ENCODE data around the gene EIF3B.
"Not testable (repeated sequence)": the region's sequence is repeated elsewhere in the genome, so short reads cannot be mapped to it uniquely, and the experiment has no call there.

Gene EIF3B

DNA sequence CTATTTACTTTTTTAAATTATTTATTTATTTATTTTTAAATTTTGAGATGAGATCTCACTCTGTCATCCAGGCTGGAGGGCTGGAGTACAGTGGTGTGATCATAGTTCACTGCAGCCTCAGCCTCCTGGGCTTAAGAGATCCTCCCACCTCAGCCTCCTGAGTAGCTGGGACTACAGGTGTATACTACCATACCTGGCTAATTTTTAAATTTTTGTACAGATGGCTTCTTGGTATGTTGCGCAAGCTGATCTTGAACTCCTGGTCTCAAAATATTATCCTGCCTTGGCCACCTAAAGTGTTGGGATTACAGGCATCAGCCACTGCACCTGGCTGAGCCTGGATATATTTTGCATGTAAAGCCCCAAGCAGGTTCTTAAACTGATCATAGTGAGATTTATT lies 56.4 kb downstream of the EIF3B start:
- H3K9me3 ChIP-seq: no peaks in the 10 kb centered on the region
- H3K27ac ChIP-seq: no peak overlapping the region
- TF ChIP-seq Cebpa-rat (IDR thresholded peaks at IDR 0.05): peak; percentile 57; the same call in 1 of the 2 replicates
- peaks cover 65% of the 10 kb centered on the region for H4K20me1 ChIP-seq
- H3K4me2 ChIP-seq: peak overlapping the region; percentile 92
- peaks cover 15% of the 10 kb centered on the region; the same call in 1 of the 2 replicates for H3K36me3 ChIP-seq
- no peak overlapping the region for H3K4me3 ChIP-seq
- peaks cover 79% of the 10 kb centered on the region for H3K4me1 ChIP-seq
- no peak overlapping the region for H3K9ac ChIP-seq
- no peaks in the 10 kb centered on the region for H3K27me3 ChIP-seq

GRCh38 chr7:2411815-2412586 lies 57.4 kb downstream of the EIF3B start:
- H3K36me3 ChIP-seq: peaks cover 24% of the 10 kb centered on the region; the same call in 1 of the 2 replicates
- H3K27ac ChIP-seq: no peak overlapping the region
- no peaks in the 10 kb centered on the region for H3K9me3 ChIP-seq
- no peak overlapping the region for H3K4me3 ChIP-seq
- 0 out of 2 replicates have a peak overlapping the region, but pooled peaks have one; percentile 40 for H3K9ac ChIP-seq
- no peaks in the 10 kb centered on the region for H3K27me3 ChIP-seq
- peaks cover 74% of the 10 kb centered on the region for H4K20me1 ChIP-seq
- TF ChIP-seq Cebpa-rat (IDR thresholded peaks at IDR 0.05): no peak
- H3K4me1 ChIP-seq: peaks cover 79% of the 10 kb centered on the region
- H3K4me2 ChIP-seq: peak overlapping the region; percentile 92

DNA sequence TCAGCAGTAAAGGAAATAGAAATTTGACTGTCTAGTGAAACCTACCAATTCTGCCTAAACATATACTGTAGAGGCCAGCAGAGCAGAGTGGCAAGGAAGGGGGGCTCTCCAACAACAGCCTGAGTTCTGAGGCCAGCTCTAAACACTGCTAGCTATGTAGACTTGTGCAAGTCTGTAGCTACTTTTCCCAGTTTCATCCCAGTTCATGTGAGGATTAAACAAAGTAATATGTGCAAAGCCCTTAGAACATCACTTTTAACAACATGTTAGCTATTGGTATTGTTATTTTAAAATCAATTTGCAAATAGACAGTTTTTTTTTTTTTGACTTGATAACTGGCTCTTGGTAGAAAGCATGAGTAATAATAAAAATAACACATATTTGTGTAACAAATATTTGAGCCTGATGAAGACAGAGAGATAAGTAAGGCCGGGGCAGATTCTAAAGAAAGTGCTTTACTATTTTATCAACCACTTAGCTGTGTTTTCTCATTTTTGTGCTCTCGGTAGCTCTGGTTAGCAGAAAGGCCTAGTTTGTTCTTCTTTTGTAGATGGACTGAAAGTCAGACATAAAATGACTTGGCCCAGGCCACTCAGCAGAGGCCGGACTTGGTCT lies 58.1 kb downstream of the EIF3B start:
- H3K36me3 ChIP-seq: peaks cover 27% of the 10 kb centered on the region
- H3K4me2 ChIP-seq: peak overlapping the region; percentile 92
- no peaks in the 10 kb centered on the region for H3K9me3 ChIP-seq
- peaks cover 78% of the 10 kb centered on the region for H3K4me1 ChIP-seq
- no peak for TF ChIP-seq Cebpa-rat (IDR thresholded peaks at IDR 0.05)
- H3K27me3 ChIP-seq: no peaks in the 10 kb centered on the region
- peaks cover 81% of the 10 kb centered on the region for H4K20me1 ChIP-seq
- 0 out of 2 replicates have a peak overlapping the region, but pooled peaks have one; percentile 40 for H3K9ac ChIP-seq
- no peak overlapping the region for H3K27ac ChIP-seq
- H3K4me3 ChIP-seq: no peak overlapping the region

DNA sequence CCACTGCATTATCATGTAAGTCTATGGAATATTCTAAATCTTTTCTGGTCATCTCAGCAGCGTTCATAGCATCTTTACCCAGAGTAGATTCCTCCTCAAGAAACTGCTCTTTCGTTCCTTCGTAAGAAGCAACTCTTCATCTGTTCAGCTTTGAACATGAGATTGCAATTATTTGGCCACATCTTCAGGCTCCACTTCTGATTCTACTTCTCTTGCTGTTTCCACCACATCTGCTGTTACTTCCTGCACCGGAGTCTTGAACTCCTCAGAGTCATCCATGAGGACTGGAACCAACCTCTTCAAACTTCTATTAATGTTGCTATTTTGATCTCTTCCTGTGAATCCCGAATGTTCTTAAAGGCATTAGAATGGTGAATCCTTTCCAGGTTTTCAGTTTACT lies 61.4 kb downstream of the EIF3B start:
- no peak overlapping the region for H3K4me3 ChIP-seq
- peaks cover 68% of the 10 kb centered on the region for H3K4me1 ChIP-seq
- peaks cover 86% of the 10 kb centered on the region for H4K20me1 ChIP-seq
- TF ChIP-seq Cebpa-rat (IDR thresholded peaks at IDR 0.05): no peak
- peaks cover 48% of the 10 kb centered on the region for H3K36me3 ChIP-seq
- peak overlapping the region; percentile 1; the same call in 1 of the 2 replicates for H3K4me2 ChIP-seq
- no peak overlapping the region for H3K9ac ChIP-seq
- H3K27me3 ChIP-seq: no peaks in the 10 kb centered on the region
- H3K9me3 ChIP-seq: no peaks in the 10 kb centered on the region
- no peak overlapping the region for H3K27ac ChIP-seq

DNA sequence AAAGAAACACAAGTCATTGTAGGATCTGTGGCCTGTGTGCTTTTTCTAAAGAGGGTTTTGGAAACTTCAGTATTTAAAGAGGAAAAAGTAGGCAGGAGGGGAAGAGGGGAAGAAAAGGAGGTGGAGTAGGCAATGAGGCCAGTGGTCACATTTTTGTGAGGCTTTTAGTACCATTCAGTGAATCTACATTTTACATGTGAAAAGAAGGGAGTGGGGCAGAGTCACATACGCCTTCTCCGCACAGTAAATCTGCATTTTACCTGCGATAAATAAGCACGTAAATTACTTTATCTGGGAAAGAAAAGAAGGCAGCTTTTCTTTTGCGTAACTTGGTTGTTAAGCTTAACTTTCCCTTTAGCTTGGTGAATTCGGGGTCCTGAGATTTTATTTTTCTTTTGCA lies 62.0 kb downstream of the EIF3B start:
- Histone ChIP-seq H3K4me2 (no peak overlapping the region), H3K36me3 (peaks cover 53% of the 10 kb centered on the region), H3K27me3 (no peaks in the 10 kb centered on the region), H3K4me1 (peaks cover 68% of the 10 kb centered on the region), H3K9ac (no peak overlapping the region), H4K20me1 (peaks cover 86% of the 10 kb centered on the region), H3K4me3 (no peak overlapping the region), H3K9me3 (no peaks in the 10 kb centered on the region), H3K27ac (no peak overlapping the region)
- TF ChIP-seq Cebpa-rat (IDR thresholded peaks at IDR 0.05): no peak

DNA sequence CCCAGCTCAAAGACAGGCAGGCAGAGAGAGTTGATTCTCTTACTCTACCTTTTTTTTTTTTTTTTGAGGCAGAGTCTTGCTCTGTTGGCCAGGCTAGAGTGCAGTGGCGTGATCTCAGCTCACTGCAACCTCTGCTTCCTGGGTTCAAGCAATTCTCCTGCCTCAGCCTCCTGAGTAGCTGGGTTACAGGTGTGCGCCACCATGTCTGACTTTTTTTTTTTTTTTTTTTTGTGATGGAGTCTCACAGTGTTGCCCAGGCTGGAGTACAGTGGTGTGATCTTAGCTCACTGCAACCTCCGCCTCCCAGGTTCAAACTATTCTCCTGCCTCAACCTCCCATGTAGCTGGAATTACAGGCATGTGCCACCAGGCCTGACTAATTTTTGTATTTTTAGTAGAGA lies 62.6 kb downstream of the EIF3B start:
- not testable (repeated sequence) for H3K27ac ChIP-seq, H3K9me3 ChIP-seq, H3K9ac ChIP-seq, H3K4me3 ChIP-seq, H3K4me2 ChIP-seq, H3K27me3 ChIP-seq
- peaks cover 58% of the 10 kb centered on the region for H3K36me3 ChIP-seq
- peaks cover 86% of the 10 kb centered on the region for H4K20me1 ChIP-seq
- peaks cover 63% of the 10 kb centered on the region for H3K4me1 ChIP-seq

DNA sequence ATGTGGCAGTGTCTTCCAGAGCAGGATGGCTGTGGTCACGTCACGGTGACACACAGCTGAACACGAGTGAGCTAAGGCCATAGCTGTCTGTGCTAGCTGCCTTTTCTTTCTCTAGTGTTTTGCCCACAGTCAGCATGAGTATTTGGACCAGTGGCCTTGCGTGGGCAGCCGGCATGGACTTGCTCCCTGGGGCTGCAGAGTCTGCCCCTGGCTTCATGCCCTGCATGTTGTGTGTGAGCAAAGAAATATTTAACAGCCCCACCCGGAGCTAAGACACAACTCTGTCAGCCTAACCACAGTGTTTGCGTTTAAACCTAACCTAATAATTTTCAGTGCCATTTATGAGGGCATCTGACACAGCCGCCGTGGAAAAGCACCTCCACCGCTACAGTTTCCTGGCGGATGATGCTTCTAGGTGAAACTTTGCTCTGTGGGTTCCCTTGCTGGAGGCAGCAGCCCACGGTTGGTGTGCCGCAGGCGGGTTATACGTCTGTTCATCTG lies 63.4 kb downstream of the EIF3B start:
- H3K36me3 ChIP-seq: peaks cover 63% of the 10 kb centered on the region
- H3K9me3 ChIP-seq: no peaks in the 10 kb centered on the region
- TF ChIP-seq Cebpa-rat (IDR thresholded peaks at IDR 0.05): no peak
- peaks cover 55% of the 10 kb centered on the region for H3K4me1 ChIP-seq
- H3K9ac ChIP-seq: no peak overlapping the region
- H3K4me2 ChIP-seq: peak overlapping the region; percentile 53
- H3K4me3 ChIP-seq: no peak overlapping the region
- no peaks in the 10 kb centered on the region for H3K27me3 ChIP-seq
- peaks cover 86% of the 10 kb centered on the region for H4K20me1 ChIP-seq
- H3K27ac ChIP-seq: no peak overlapping the region; the same call in 1 of the 2 replicates

- no peak for TF ChIP-seq Cebpa-rat (IDR thresholded peaks at IDR 0.05)
- H4K20me1 ChIP-seq: peaks cover 100% of the 10 kb centered on the region
- peaks cover 53% of the 10 kb centered on the region for H3K4me1 ChIP-seq
- no peak overlapping the region for H3K4me2 ChIP-seq
- H3K36me3 ChIP-seq: peaks cover 74% of the 10 kb centered on the region
- no peaks in the 10 kb centered on the region for H3K9me3 ChIP-seq
- no peak overlapping the region for H3K27ac ChIP-seq
- H3K4me3 ChIP-seq: no peak overlapping the region
- H3K27me3 ChIP-seq: no peaks in the 10 kb centered on the region
- H3K9ac ChIP-seq: no peak overlapping the region
Observed at GRCh38 chr7:2420216-2420933, 65.7 kb downstream of the EIF3B start.

GRCh38 chr7:2421943-2422310 lies 67.3 kb downstream of the EIF3B start:
- Histone ChIP-seq H3K9me3 (no peaks in the 10 kb centered on the region), H4K20me1 (peaks cover 100% of the 10 kb centered on the region), H3K9ac (no peak overlapping the region), H3K27me3 (no peaks in the 10 kb centered on the region), H3K4me1 (peaks cover 42% of the 10 kb centered on the region), H3K36me3 (peaks cover 63% of the 10 kb centered on the region), H3K4me2 (no peak overlapping the region), H3K27ac (no peak overlapping the region), H3K4me3 (no peak overlapping the region)
- TF ChIP-seq Cebpa-rat (IDR thresholded peaks at IDR 0.05): no peak

Data from BLaER1 (cell line).